ENCODE results near the gene CNTN4. TPM values are rescaled to one million over a fixed set of nuclear protein-coding genes. Genes with fewer than 3 reads are reported as not detected.

CNTN4 gene
- total and polyA plus RNA-seq, 2 donors (not counting 3 experiments of a cell fraction or from before 2014, with no cell fraction given), result not detected

DNA sequence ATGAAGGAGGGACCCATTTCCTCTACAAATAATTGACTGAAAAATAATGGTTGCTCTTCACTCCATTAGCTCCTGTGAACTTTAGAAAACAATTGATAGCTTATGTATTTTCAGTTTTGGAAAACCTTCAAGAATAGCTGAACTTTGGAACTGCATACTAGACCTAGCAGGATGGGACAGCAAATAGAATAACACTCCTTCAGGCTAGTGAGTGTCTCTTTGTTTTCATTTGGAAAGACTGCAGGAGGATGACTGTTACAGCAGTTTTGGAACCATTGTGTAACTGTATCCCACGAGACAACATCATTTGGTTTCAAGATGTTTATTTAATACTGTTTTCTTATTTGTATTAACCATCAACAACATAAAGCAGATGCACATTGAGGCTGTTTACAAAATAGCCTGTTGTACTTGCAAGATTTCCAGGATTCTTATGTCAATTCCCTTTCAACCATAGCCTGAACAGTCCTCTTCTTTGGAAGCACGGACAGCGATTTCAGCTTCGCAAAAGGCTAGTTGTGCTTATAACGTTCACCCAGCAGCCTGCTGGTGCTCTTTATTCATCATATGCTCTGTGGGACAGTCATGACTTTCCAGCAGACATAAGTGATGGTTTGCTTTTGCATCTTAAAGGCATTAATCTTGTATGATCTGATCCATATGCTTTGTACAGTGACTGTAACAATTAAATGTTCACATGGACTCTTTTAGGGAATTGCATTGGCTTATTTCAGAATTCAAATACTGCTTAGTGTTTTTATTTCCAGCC, 676.0 kb downstream of the CNTN4 start:
- Histone ChIP-seq H3K4me3 (replicated peaks in 1 of 3; ENCODE audit: insufficient read depth in 1 of 3, low read depth in 1 of 3, low read length in 3 of 3) (no peak overlapping the region), H3K9me1 (replicated peaks; ENCODE audit: control insufficient read depth, extremely low read depth, insufficient read depth, low read length) (no peaks in the 10 kb centered on the region), H3K79me2 (ENCODE audit: control insufficient read depth, insufficient read depth, low read length) (no peaks in the 10 kb centered on the region), H3K9me3 (replicated peaks; ENCODE audit: control insufficient read depth, insufficient read depth, low read length) (peaks cover 3% of the 10 kb centered on the region), H3K27me3 (ENCODE audit: control insufficient read depth in 2 of 2, insufficient read depth in 2 of 2, low read length in 2 of 2) (no peaks in the 10 kb centered on the region), H3K9ac (replicated peaks; ENCODE audit: extremely low read depth, insufficient read depth, low read length) (no peak overlapping the region), H2AFZ (ENCODE audit: low read depth, low read length) (no peak overlapping the region), H3K4me2 (ENCODE audit: insufficient read depth, low read length) (no peak overlapping the region), H3K4me1 (ENCODE audit: control insufficient read depth, extremely low read depth, insufficient read depth, low read length) (no peaks in the 10 kb centered on the region), H3K27ac (ENCODE audit: insufficient read depth, low read depth, low read length) (no peak overlapping the region), H4K20me1 (replicated peaks; ENCODE audit: control insufficient read depth, extremely low read depth, insufficient read depth, low read length) (no peaks in the 10 kb centered on the region), H3K36me3 (ENCODE audit: control insufficient read depth in 2 of 2, extremely low read depth in 1 of 2, insufficient read depth in 2 of 2, low read length in 2 of 2) (no peaks in the 10 kb centered on the region)
- DNase-seq (ENCODE audit: low read depth, low spot score) (no peak), FAIRE-seq (no peak)
- ChIA-PET CTCF (no interaction called here), POLR2A (no interaction called here)
- dilution Hi-C loops (cut with MboI; ENCODE audit: extremely low pct_ligation_motif_present, low sequenced_read_pairs) (no loop called here), intact Hi-C loops (cut with micrococcal nuclease) (no loop called here)
- no TSS peak for BruUV-seq (replicated peaks)
- no peak for TF ChIP-seq FOS (IDR thresholded peaks at IDR 0.05; ENCODE audit: borderline replicate concordance, insufficient read depth, low read length)
- no peak for TF ChIP-seq POLR2A (IDR thresholded peaks at IDR 0.05; ENCODE audit: low read depth, low read length)
- no peak for TF ChIP-seq MYC (IDR thresholded peaks at IDR 0.05; ENCODE audit: low read depth, low read length)
- no peak for TF ChIP-seq EZH2 (IDR thresholded peaks at IDR 0.05; ENCODE audit: borderline replicate concordance, low read depth, low read length, severe bottlenecking)
- no peak for TF ChIP-seq GATA2 (IDR thresholded peaks at IDR 0.05; ENCODE audit: insufficient read depth, insufficient read length, low read depth, low read length)
- TF ChIP-seq, protein P1, sequence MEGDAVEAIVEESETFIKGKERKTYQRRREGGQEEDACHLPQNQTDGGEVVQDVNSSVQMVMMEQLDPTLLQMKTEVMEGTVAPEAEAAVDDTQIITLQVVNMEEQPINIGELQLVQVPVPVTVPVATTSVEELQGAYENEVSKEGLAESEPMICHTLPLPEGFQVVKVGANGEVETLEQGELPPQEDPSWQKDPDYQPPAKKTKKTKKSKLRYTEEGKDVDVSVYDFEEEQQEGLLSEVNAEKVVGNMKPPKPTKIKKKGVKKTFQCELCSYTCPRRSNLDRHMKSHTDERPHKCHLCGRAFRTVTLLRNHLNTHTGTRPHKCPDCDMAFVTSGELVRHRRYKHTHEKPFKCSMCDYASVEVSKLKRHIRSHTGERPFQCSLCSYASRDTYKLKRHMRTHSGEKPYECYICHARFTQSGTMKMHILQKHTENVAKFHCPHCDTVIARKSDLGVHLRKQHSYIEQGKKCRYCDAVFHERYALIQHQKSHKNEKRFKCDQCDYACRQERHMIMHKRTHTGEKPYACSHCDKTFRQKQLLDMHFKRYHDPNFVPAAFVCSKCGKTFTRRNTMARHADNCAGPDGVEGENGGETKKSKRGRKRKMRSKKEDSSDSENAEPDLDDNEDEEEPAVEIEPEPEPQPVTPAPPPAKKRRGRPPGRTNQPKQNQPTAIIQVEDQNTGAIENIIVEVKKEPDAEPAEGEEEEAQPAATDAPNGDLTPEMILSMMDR (IDR thresholded peaks at IDR 0.05; ENCODE audit: extremely low read depth in 1 of 2, insufficient read depth in 1 of 2, low read depth in 1 of 2, low read length in 2 of 2), result no peak
- TF ChIP-seq JUN (IDR thresholded peaks at IDR 0.05; ENCODE audit: borderline replicate concordance, insufficient read depth, insufficient read length, low read depth), result no peak
- TF ChIP-seq, protein P2, sequence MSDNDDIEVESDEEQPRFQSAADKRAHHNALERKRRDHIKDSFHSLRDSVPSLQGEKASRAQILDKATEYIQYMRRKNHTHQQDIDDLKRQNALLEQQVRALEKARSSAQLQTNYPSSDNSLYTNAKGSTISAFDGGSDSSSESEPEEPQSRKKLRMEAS (IDR thresholded peaks at IDR 0.05; ENCODE audit: insufficient read depth, insufficient read length), result no peak
- no peak for TF ChIP-seq POLR2AphosphoS5 (IDR thresholded peaks at IDR 0.05; ENCODE audit: insufficient read depth, low read depth, low read length)

All from endothelial cell of umbilical vein (primary cell).